HG02970 (cell line): ENCODE data around the gene IBA57.
"Not testable (repeated sequence)": the region's sequence is repeated elsewhere in the genome, so short reads cannot be mapped to it uniquely, and the experiment has no call there.

Source experiments
- ATAC-seq: cut with Tn5 transposase; IDR thresholded peaks from one replicate; pipeline ENCODE4 v1.9.1; 2021; ENCODE audit warnings: mild to moderate bottlenecking, moderate library complexity, moderate number of reproducible peaks; ENCODE audit not compliant: unreplicated experiment, low FRiP score

IBA57 gene

DNA sequence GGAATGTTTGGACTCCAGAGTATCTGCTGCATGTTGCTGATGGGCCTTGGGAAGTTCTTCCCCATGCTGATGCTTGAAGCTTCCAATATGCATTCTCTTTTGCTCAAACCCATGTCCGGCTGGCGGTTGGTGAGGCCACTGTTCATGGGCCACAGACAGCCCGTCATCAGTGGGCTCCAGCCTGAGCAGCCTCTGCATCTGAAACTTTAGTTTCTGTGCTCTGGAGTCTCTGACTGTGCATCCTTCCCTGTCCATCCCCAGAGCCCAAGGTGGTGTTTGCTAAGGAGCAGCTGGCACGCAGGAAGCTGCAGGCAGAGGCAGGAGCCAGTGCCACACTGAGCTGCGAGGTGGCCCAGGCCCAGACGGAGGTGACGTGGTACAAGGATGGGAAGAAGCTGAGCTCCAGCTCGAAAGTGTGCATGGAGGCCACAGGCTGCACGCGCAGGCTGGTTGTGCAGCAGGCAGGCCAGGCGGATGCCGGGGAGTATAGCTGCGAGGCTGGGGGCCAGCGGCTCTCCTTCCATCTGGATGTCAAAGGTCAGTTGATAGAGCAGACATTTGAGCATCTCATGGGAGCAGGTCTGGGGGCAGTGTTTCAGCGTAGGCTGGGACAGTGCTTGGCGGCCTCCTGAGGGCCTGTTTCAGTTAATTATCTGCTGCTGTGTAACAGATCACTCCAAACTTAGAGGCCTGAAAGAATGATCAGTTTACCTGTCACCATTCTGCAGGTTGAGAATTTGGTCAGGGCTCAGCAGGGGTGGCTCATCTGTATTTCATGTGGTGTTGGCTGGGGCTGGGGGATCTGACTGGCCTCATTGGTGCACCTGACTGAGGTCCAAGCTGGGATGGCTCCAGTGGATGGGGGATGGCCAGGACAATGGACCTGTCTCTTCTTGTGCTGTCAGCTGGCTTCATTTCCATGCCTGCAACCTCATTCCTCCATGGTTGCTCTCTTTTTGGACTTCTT is 58.9 kb downstream of the IBA57 start:
- ATAC-seq: no peak

DNA sequence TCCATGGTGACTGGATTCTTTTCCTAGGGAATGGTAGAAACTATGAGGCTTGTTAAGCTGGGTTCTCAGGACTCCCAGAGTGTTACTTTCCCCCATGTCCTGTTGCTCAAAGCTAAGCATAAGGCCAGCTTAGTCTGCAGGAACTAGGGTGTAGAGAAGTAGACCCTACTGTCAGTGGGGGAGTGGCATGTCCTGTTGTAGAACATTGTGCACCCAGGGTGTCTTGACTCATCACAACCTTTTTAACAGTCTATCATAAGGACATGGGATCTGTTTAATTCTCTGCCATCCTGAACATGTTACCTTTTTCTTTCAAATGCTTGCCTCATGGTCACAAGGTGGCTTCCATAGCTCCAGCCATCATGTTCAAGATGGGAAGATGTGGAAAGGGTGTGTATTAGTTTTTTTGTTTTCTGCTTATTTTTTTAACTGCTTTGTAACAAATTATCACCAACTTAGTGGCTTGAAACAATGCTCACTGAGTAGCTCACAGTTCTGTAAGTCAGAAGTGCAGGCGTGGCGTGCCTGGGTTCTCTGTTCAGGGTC is 59.6 kb downstream of the IBA57 start:
- no peak for ATAC-seq

DNA sequence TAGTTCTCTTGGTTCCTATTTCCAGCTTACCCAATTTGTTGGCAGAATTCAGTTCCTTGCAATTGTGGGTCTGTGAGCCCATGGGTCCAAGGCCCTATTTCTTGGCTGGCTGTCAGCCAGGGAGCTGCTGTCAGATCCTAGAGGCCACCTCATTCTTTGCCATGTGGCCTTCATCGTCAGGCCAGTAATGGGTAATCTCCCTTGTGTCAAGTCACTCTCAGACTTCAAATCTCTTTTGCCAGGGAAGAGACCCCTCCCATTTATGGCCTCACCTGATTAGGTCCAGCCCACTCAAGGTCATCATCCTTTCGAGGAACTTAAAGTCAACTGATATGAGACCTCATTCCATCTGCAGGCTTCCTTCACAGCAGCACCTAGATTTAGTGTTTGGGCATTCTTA is 60.1 kb downstream of the IBA57 start:
- ATAC-seq: no peak

DNA sequence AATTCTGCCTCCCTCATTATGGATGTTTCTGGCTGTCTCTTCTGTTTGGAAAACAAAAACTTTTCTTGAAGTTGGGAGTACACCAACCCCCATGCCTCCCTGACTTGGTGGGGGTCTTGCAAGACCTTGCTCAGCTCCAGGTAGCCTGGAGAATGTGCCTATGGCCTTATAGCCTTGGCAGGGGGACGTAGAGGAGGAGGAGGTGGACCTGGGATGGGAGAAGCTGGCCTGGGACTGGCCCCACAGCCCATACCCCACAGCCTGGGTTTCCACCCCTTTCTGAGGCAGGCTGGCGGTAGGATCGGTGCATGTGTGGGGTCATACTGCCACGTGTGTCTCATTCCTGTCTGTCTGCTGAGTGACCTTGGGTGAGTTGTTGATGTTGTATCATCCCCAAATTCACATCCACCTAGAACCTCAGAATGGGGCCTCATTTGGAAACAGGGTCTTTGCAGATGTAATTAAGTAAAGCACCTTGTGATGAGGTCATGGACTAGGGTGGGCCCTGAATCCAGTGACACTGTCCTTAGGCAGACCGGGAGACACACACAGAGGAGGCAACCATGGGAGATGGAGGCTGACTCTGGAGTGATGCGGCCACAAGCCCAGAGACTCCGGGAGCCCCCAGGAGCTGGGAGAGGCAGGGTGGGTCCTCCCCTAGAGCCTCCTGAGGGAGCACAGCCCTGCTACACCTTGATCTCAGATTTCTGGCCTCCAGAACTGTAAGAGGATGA is 60.7 kb downstream of the IBA57 start:
- no peak for ATAC-seq

DNA sequence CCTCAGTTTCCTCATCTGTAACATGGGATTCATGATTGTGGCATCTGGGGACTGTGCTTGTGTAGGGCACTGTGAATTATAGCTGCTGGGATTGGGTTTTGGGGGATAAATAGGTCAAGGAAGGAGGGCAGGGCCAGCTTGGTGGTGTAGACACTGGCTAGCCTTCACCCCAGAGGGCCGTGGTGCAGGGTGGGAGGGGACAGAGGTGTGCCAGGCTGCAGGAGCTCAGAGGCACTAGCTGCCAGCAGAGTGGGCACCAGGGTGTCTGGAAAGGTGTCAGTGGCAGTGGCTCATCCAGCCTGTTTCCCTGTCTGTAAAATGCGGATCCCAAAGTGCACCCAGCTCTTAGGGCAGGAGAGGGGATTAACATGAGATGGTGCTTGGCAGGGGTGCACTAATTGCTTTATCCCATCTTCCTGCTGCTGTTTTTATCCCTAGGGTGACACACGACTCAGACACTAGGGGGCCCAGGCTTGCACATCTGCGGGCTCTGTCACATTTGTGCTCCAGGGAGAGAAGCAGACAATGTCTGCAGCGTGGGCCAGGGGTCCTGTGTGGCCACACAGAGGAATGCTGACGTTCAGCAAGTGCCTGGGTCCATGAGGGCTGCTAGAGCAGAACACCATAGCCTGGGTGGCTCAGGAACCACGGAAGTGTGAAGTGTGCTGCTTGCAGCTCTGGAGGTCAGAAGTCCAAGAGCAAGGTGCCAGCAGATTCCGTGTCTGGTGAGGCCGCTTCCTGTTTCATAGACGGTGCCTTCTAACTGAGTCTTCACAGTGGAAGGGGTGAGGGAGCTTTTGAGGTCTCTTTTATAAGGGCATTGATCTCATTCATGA is 61.6 kb downstream of the IBA57 start:
- no peak for ATAC-seq

DNA sequence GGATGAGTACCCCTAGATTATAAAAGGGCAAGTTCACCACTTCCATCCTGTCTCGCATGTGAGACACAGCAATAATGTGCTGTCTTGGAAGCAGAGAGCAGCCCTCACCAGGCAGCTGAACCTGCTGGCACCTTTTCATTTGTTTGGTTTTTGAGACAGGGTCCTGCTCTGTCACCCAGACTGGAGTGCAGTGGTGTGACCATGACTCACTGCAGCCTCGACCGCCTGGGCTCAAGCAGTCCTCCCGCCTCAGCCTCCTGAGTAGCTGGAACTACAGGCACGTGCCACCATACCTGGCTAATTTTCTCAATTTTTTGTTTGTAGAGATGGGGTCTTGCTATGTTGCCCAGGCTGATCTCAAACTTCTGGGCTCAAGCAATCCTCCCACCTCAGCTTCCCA is 62.5 kb downstream of the IBA57 start:
- ATAC-seq: not testable (repeated sequence)

DNA sequence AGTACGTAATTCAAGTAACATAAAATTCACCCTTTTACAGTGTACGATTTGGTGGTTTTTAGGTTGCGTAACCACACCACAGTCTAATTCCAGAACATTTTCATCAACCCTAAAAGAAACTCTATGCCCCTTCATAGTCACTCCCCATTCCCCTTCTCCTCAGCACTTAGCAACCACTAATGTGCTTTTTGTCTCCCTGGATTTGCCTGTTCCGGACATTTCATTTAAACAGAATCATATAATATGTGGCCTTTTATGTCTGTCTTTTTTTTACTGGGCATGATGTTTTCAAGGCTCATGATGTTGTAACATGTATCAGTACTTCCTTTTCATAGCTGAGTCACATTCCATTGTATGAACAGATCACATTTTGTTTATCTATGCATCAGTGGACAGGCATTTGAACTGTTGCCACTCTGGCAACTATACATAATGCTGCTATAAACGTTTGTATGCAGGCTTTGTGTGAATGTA is 63.0 kb downstream of the IBA57 start:
- no peak for ATAC-seq

DNA sequence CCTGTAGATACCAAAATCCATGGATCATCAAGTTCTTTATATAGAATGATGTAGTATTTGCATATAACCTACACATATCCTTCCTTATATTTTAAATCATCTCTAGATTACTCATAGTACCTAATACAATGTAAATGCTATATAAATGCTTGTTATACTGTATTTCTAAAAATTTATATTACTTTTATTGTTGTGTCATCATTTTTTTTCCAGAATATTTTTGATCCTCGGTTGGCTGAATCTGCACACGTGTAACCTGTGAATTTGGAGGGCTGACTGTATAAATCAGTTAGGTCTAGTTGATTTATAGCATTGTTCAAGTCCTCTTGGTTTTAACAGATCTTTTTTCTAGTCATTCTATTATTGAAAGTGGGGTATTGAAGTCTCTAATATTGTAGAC is 65.6 kb downstream of the IBA57 start:
- no peak for ATAC-seq
